ENCODE data around the gene TEAD2.

- no peak for TF ChIP-seq CTCF (conservative IDR thresholded peaks at IDR 0.05; ENCODE audit: low read depth, low read length)
- TF ChIP-seq EZH2 (IDR thresholded peaks at IDR 0.05; ENCODE audit: borderline replicate concordance, low read depth, low read length, poor library complexity, severe bottlenecking) = no peak
Observed at GRCh38 chr19:49407079-49407478, 44.9 kb upstream of the TEAD2 start.
